ENCODE results near the gene DDIT3.
"Not testable (repeated sequence)": the region's sequence is repeated elsewhere in the genome, so short reads cannot be mapped to it uniquely, and the experiment has no call there.

The DDIT3 gene

DNA sequence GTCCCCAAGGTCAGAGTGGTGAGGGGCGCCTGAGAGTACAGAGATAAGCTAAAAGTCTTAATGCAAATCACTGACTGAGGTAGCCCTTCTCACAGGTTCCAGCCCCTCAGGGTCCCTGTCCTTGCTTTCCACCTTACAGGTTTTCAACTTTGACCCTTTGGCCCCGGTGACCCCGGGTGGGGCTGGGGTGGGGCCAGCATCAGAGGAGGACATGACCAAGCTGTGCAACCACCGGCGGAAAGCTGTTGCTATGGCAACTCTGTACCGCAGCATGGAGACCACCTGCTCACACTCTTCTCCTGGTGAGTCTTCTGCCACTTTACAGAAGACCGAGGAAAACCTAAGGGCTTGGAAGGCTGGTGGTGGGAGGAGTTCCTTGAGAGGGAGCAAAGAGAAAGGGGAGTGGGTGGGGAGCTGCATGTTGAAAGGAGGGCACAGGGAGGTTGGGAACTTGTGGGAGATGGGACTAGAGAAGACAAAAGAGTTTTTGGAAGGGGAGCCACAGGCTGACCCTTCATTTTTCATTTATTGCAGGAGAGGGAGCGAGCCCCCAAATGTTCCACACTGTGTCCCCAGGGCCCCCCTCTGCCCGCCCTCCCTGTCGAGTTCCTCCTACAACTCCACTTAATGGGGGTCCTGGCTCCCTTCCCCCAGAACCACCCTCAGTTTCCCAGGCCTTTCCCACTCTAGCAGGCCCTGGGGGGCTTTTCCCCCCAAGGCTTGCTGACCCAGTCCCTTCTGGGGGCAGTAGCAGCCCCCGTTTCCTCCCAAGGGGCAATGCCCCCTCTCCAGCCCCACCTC is 4.7 kb upstream of the DDIT3 start:
- DNase-seq, result no peak

DNA sequence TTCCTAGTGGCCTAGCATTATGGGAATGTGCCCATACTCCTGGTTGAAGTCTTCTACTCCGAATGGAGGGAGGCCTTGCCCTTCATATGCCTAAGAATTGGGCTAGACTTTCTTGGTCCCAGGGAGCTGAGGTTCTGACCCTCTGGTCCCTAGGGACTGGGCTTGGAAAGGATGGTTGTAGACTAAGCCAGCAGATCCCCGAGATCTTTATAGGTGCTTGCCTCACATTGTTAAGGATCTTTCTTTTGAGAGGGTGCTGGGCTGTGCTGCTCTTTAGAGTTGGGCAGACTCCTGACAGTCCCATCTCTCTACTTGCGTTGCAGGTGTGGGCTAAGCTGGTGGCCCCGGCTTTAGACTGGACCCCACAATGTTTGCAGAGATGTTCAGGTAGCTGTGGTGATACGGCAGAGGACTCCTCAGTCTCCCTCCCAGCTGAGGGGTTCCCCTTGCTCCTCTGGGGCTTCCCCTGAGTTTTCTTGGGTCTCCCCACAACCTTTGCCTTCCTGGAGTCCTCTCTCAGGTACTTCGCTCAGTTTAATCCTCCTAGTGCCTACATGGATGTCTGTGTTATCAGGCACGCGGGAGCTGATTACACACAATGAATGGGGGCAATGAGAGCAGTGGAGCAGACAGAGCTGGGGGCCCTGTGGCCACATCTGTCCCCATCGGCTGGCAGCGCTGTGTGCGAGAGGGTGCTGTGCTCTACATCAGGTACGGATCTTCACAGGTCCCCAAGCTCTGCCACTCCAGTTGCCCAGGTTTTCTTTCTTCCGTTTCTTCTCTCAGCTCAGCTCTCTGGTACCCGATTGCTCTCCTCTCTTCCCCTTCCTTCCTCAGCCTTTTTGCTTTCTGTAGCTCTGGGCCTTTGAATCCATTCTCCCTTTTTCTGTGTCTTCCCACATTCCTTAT is 3.6 kb upstream of the DDIT3 start:
- no peak for DNase-seq

DNA sequence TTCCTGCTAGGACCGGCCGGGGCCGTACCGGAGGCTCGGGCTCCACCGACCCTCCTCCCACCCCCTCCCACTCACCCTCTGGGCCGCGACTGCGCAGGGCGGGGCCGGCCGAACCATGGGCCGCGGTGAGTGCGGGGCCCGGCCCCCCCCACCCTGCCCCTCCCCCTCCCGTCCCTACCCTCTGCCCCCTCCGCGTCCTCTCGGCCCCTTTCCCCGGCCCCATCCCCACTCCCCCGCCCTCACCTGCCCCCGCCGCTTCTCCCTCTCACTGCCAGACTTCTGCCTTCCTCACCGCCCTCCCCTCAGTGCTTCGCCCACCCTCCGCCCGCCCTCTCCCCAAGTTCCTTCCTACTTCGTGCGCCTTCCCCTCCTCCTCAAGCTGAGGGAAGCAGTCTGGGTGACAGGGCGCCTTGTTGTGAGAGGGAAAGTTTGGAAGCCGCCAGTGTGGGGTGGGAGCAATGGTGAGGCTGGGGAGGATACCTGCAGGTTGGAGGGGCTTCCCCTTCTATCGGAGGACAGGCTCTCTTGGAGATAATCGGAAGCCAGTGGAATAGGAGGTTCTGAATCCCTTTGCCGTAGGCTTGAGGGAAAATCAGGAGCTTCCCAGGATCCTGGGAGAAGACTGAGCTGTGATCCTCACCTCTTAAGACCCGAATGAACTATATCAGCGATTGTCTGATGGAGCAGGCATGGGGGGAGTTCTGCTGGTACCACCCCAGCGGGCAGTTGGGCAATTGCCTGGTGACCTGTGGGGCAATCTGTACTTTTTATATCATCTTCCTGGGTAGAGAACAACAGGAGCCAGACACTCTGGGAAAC is 2.8 kb upstream of the DDIT3 start:
- DNase-seq, result no peak

DNA sequence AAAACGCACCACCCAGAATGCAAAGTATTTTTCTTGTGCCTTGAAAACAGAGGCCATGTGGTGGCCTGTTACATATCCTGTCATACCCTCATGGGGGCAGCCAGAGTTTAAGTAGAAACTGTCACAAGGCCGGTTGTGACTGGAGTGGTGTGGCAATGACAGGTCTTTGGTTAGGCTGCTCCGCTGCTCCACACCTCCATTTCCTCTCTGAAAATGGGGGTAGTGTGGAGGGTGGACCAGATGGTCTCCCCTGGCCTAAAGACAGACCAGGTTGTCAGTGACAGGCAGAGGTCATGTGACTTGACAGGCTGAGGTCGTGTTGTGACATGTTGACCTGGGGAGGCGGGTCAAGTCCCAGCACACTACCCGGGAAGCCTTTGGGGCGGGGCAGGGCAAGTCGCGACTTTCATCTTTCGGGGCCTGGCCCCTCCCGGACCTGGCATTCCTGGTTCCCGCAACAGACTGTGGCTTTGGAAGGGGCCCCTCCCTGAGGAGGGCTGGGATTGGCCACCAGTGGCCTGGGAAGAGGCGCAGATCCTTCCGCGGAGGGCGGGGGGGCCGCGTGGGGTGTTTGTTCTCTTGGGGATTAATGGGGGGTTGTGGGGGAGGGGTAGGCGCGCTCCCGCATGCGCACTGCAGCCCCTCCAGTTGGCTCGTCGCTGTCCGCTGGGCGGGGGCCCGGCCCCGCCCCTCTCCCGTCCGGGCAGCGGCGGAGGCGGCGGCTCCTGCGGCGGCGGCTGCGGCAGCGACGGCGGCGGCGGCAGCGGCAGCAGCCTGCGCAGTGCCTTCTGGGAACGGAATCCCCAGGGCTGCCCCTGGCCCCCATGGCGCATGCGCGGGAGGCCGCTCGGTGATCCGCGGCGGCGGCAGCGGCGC is 1.9 kb upstream of the DDIT3 start, which contains the start of gene MBD6:
TSS of gene MBD6 (plus strand) at position 814 of the 876 bp plus-strand sequence. CDS start 1,480 bp downstream, outside the sequence.
- DNase-seq, result peak; percentile 96

DNA sequence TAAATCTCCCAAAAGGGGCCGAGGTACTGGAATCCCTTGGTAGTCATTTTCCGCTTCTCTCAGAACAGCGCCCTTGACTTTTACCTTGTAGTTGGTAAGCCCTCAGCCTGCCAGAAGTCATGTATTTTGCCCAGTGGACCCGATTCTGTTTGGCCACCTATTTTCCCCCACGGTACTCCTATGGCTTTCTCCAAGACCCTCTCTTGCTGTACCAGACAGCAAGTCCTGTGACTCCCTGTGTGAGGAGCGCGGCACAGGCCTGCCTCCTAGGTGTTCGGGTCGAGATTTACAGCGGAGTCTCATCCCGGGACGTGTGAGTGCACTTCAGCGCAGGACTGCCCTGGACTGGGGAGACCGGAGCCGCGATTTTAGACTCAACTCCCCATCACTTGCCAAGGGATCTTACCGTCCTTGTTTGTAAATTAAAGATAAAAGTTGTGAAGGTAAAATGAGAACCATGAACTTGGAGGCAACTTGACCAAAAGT is 1.3 kb upstream of the DDIT3 start:
- no peak for DNase-seq

DNA sequence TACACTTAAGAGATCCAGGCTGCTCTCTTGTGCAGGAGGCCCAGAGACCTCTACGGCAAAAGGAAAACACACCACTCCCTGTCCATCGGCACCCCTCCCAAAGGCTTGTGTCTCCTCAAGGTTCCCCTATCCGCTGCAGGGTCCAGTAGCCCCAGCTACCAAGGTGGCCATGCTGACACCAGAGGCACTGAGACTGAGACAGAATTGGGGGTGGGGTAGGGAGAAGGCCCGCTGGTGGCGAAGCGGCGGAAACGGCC is 590 bp downstream of the DDIT3 start:
- DNase-seq, result no peak

DNA sequence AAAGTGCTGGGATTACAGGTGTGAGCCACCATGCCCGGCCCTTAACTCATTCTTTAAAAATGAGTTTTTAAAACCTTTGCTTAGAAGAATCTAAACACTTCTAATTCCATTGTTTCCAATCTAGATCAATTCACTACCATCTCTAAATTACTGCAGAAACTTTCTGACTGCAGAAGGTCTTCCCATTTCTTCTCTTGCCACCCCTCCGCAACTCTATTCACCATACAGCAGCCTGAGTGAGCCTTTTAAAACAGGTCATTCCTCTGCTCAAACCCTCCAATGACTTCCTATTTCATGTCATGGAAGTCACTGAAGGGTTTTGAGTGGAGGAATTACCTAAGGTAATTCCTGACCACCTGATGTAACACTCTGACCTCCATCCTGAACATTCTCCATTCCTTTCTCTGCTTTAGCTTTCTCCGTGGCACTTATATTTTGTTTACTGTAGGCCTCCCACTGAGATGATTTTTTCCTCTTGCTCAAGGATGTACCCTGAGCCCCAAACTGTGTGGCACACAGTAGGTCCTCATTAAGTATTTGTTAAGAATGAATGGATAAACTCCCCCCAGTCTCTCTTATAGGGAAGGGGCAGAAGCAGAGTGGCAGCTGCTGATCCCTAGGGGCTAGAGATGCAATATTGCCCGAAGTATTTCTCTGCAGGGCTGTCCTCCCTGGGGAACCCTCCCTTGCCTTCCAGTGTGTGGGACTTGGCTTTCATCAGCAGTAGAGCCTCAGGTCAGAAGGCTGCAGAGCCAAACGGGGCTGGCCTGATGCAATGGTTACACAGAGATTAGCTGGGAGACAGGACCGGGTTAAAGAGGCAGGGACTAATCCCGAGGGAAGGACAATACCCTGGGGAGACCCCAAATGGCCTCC is 1.2 kb downstream of the DDIT3 start:
- no peak for DNase-seq

DNA sequence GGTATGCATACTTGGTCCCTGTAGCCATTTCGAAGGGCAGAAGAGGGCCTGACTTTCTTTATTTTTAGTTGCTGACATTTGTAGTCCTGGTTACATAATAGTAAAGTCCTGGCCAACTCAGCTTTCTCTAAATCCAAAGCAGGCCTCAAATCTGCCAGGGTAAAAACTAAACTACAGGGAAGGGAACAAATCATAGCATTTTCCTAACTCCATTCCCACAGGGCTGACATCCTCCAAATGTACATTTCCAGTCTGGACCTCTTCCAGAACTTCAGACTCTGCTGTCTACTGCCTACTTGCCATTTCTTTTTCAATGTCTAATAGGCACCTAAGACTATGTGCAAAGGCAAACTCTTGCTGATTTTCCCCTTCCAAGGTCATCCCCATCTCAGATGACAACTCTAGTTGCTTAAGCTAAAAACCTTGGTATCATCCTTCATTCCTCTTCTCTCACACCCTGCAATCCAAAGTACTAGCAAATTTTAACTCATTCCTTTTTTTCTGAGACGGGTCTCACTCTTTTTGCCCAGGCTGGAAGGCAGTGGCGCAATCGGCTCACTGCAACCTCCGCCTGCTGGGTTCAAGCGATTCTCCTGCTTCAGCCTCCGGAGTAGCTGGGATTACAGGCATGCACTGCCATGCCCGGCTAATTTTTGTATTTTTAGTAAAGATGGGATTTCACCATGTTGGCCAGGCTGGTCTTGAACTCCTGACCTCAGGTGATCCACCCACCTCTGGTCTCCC is 2.0 kb downstream of the DDIT3 start:
- DNase-seq, result no peak

DNA sequence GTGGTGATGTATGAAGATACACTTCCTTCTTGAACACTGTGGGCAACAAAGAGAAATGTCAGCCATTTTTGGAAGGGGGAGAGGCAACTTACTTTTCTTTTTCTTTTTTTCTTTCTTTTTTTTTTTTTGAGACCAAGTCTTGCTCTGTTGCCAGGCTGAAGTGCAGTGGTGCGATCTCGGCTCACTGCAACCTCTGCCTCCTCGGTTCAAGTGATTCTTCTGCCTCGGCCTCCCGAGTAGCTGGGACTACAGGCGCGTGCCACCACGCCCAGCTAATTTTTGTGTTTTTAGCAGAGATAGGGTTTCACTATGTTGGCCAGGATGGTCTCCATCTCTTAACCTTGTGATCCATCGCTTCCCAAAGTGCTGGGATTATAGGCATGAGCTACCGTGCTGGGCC is 2.6 kb downstream of the DDIT3 start:
- DNase-seq, result not testable (repeated sequence)

DNA sequence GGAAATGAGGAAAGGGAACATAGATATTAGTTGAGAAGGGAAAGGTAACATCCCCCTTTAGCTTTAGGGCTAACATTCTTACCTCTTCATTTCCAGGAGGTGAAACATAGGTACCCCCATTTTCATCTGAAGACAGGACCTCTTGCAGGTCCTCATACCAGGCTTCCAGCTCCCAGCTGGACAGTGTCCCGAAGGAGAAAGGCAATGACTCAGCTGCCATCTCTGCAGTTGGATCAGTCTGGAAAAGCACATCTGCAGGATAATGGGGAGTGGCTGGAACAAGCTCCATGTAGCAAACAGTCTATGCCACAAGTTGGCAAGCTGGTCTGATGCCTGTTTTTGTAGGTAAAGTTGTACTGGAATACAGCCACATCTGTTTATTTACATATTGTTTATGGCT is 3.1 kb downstream of the DDIT3 start:
- DNase-seq, result no peak

DNA sequence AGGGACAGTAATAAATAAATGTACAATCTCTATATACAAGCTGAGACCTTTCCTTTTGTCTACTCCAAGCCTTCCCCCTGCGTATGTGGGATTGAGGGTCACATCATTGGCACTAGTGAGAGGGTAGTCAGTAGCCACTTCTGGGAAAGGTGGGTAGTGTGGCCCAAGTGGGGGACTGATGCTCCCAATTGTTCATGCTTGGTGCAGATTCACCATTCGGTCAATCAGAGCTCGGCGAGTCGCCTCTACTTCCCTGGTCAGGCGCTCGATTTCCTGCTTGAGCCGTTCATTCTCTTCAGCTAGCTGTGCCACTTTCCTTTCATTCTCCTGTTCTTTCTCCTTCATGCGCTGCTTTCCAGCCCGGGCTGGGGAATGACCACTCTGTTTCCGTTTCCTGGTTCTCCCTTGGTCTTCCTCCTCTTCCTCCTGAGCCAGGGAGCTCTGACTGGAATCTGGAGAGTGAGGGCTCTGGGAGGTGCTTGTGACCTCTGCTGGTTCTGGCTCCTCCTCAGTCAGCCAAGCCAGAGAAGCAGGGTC is 3.6 kb downstream of the DDIT3 start:
- no peak for DNase-seq

DNA sequence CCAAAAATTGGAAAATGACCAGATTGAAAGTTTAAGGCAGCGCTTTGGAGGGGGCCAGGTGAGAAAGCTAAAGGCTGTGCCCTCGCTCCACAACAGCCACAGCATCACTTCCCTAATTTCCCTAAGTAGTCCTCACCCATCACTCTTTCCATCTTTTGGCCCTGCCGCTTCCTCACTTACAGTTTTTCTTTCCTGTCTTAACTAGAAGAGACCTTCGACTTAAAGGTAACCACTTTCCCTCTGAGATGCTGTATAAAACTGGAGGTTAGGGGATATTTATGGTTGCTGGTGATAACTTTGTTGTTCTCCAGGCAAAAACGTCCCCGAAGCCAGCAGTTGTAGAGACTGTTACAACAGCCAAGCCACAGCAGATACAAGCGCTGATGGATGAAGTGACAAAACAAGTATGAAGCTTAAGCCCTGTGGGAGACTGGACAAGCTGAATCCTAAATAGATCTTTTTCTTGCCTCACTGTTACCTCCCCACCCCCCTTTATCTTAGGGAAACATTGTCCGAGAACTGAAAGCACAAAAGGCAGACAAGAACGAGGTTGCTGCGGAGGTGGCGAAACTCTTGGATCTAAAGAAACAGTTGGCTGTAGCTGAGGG is 4.3 kb downstream of the DDIT3 start:
- no peak for DNase-seq

DNA sequence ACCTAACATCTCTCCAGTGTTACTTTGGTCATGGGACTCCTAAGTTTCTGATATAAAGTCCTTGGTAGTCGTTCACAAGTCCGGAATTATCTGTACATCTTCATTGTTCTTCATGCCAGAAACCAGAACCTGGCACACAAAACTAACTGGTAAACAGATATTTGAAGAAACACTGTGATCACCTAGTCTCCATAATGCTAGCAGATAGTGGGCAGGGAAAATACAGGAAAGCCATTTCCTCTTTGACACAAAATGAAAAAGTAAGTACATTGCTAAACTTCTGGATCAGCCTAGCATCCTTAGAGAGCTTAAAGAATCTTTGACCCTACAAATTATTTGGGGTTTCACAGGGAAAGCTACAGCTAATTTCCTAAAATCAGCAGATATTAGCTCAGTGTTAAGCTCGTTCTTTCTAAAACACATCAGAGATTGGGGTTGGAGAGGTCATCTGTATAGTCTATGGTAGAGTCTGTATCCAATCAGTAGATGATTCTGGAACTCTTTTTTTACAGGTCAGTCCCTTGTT is 4.8 kb downstream of the DDIT3 start:
- DNase-seq, result no peak

DNA sequence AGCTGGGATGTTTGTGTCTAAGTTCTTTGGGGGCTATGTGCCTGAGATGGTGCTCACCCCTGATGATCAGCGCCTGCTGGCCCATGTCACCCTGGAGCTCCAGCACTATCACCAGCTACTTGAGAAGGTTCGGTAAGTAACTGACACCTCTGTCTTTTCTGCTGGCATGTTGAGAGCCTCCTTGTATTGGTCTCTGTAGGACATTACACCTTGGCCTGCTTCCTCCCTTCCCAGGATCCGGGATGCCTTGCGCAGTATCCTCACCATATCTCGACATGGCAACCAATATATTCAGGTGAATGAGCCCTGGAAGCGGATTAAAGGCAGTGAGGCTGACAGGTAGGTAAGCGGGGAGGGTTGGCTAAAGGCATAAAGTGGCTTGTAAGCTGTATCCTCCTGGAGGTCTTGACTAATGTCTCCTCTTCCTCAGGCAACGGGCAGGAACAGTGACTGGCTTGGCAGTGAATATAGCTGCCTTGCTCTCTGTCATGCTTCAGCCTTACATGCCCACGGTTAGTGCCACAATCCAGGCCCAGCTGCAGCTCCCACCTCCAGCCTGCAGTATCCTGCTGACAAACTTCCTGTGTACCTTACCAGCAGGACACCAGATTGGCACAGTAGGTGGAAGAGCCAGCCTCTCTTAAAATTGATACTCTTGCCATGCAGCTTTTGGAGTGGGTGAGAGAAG is 5.5 kb downstream of the DDIT3 start:
- DNase-seq, result no peak

DNA sequence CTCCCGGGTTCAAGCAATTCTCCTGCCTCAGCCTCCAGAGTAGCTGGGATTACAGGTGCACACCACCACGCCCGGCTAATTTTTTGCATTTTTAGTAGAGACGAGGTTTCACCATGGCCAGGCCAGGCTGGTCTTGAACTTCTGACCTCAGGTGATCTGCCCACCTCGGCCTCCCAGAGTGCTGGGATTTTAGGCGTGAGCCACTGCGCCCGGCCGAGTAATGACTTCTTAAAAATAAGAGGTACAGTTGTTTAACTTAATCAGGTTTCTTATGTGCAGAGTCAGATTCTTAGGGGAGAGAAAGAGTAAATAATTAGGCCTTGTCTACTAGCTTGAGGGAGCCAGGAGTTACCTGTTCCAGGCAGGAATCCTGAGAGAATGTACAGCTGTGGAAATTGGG is 6.1 kb downstream of the DDIT3 start:
- not testable (repeated sequence) for DNase-seq

DNA sequence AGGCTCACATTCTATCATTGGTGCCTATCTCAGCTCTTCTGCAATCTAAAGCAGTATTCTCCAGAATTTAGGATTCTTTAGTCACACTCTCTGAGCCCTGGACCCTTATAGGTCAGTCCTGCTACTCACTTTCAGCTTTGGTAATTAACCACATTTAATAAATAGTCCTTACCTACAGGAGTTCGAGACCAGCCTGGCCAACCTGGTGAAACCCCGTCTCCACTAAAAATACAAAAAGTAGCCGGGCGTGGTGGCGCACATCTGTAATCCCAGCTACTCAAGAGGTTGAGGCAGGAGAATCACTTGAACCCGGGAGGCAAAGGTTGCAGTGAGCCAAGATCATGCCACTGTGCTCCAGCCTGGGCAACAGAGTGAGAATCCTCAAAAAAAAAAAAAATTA is 6.6 kb downstream of the DDIT3 start:
- DNase-seq, result not testable (repeated sequence)

DNA sequence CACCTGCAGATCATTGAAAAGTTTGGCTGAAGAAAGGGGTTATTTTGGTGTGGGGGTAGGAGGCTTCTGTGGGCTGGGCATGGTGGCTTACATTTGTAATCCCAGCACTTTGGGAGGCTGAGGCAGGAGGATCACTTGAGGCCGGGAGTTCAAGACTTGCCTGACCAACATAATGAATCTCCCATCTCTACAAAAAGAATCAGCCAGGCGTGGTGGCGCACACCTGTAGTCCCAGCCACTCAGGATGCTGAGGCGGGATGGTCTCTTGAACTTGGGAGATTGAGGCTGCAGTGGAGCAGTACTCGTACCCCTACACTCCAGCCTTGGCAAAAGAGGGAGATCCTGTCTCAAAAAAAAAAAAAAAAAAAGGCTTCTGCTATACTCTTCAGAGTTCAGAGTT is 7.0 kb downstream of the DDIT3 start:
- no peak for DNase-seq

DNA sequence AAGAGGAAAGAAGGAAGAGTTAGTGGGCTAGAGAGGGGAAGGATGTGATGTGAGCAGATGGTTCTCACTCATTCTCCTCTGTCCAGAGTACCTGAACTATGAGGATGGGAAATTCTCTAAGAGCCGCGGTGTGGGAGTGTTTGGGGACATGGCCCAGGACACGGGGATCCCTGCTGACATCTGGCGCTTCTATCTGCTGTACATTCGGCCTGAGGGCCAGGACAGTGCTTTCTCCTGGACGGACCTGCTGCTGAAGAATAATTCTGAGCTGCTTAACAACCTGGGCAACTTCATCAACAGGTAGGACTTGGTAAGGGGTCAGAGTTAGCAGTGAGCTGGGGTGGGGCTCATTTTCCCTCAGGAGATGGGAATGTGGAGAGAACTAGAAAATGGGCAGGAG is 7.6 kb downstream of the DDIT3 start:
- no peak for DNase-seq
